GM19438 (cell line): ENCODE data around the gene PLD6.

Experiments used
- ATAC-seq: cut with Tn5 transposase; IDR thresholded peaks from one replicate; pipeline ENCODE4 v1.9.1; 2021; ENCODE audit warnings: low read depth; ENCODE audit not compliant: unreplicated experiment

Gene PLD6

GRCh38 chr17:17180141-17180603 is 26.0 kb downstream of the PLD6 start:
- no peak for ATAC-seq

- no peak for ATAC-seq
Observed at GRCh38 chr17:17179371-17179827, 26.7 kb downstream of the PLD6 start.

GRCh38 chr17:17177176-17177575 is 29.0 kb downstream of the PLD6 start:
- ATAC-seq = no peak

GRCh38 chr17:17176341-17176740 is 29.8 kb downstream of the PLD6 start:
- ATAC-seq = no peak

- ATAC-seq = no peak
Observed at GRCh38 chr17:17175917-17176316, 30.2 kb downstream of the PLD6 start.

- ATAC-seq = no peak
Observed at GRCh38 chr17:17175340-17175739, 30.8 kb downstream of the PLD6 start.

DNA sequence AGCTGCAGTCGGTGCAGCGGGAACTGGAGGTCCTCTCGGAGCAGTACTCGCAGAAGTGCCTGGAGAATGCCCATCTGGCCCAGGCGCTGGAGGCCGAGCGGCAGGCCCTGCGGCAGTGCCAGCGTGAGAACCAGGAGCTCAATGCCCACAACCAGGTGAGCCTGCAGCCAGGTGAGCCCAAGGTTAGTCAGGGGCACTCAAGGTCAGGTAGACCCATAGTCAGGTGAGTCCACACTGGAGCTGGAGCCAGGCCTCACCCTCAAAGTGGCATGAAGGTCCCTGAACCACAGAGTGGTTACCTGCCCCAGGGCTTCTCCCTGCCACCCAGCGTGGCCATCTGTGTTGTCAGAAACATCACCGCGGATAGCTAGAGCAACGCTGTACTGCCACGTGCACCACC is 32.2 kb downstream of the PLD6 start:
- no peak for ATAC-seq

- no peak for ATAC-seq
Observed at GRCh38 chr17:17172990-17173389, 33.1 kb downstream of the PLD6 start.

GRCh38 chr17:17172001-17172939 is 33.9 kb downstream of the PLD6 start:
- no peak for ATAC-seq

GRCh38 chr17:17171186-17171585 is 34.9 kb downstream of the PLD6 start:
- ATAC-seq = no peak

DNA sequence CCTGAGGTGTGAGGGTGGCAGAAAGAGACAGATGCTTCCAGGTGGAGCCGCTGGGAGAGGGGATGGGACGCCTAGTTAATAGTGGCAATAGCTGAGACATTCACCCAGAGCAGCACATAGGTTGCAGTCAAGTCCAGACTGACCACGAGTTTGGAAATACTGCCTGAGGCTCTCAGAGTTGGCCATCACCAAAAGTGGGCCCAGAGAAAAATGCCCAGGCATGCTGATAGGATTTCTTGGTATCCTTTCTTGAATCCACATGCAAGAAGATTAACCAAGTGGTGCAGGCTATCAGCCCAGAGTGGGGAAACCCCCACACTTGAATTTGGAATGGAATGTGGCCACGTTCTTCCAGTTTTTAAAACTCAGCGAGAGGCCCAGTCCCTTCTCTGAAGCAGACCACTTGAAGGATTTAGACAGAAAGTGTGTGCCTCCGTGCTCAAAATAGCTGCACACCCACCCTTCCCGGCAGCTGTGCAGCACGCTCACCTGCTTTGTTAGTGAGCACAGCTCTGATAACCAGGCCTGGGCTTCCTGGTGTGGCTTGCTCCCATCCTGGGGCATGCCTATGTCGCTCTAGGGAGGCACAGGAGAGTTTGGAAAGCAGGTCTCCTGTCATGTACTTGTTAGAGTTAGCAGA is 35.7 kb downstream of the PLD6 start:
- ATAC-seq = no peak

DNA sequence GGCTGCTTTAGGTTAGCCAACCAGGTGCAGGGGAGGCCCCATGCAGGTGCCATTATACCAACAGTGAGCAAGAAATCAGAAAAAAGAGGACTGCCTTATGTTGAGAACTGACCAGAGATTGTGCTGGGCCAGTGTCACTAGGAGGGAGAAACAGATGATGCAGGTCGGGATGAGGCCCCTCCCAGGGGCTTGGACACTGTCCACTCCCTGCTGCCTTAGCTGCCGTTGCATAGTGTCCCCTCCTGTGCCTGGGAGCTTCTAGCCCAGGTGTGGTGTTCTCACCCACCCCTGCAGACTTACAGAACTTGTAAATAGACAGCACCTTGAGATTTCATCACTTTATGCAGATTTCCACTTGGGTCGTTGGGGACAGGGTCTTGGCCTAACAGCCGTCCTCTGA is 36.7 kb downstream of the PLD6 start:
- ATAC-seq = no peak

GRCh38 chr17:17168401-17168800 is 37.7 kb downstream of the PLD6 start:
- ATAC-seq = no peak

- ATAC-seq = no peak
Observed at GRCh38 chr17:17167986-17168385, 38.1 kb downstream of the PLD6 start.

- no peak for ATAC-seq
Observed at GRCh38 chr17:17167356-17167755, 38.8 kb downstream of the PLD6 start.

DNA sequence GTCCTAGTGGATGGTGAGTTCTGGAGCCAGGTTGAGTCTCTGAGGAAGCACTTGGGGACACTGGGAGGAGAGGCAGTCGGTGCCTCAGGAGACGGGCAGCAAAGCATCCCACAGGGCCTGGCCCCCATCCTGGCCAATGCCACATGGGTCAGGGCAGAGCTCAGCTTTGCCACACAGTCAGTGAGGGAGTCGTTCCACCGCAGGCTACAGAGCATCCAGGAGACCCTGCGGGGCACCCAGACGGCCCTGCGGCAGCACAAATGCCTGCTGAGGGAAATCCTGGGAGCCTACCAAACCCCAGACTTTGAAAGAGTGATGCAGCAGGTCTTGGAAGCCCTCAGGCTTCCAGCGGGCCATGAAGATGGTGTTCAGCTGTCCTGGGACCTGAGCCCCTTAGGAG is 39.7 kb downstream of the PLD6 start:
- ATAC-seq = no peak

DNA sequence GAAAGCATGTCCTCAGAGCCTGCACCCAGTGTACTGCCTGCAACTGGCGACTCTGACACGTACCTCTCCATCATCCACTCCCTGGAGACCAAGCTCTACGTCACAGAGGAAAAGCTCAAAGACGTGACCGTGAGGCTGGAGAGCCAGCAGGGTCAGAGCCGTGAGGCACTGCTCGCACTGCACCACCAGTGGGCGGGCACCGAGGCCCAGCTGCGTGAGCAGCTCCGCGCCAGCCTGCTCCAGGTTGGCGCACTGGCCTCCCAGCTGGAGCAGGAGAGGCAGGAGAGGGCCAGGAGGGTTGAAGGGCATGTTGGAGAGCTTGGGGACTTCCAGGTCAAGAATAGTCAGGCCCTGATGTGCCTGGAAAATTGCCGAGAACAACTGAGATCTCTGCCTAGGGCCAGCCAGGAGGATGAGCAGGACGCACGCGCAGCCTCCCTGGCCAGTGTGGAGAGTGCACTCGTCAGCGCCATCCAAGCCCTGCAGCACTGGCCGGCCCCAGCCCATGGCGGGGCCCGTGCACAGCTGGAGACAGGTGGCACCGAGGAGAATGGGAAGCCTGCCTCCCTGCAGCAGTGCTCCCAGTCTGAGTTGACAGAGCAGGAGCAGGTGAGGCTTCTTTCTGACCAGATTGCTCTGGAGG is 40.3 kb downstream of the PLD6 start:
- no peak for ATAC-seq

DNA sequence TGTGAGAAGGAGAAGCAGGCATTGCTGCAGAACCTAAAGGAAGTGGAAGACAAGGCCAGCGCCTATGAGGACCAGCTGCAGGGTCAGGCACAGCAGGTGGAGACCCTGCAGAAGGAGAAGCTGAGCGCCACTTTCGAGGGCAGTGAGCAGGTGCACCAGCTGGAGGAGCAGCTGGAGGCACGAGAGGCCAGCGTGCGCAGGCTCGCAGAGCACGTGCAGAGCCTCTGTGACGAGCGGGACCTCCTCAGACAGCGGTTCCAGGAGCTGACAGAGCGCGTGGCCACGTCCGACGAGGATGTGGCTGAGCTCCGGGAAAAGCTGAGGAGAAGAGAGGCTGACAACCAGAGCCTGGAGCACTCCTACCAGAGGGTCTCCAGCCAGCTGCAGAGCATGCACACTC is 41.5 kb downstream of the PLD6 start:
- ATAC-seq = no peak

GRCh38 chr17:17164156-17164555 is 42.0 kb downstream of the PLD6 start:
- no peak for ATAC-seq

DNA sequence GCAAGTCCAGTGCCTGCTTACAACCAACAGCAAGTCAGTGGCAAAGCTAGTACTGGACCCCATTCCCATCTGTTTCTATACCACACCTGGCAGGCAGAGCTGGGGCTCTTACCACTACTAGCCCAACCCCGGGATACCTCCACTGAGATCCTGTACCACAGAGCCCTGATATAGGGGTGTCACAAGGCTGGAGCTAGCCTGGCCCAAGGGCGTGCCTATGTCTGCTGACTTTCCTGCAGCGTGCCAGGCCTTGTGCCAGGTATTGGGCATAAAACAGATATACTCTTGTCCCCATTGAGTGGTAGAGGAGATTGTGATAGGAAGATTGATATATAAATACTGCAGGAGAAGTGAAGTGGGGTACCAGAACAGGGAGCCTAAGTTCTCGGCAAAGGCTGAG is 44.4 kb downstream of the PLD6 start:
- ATAC-seq = no peak

DNA sequence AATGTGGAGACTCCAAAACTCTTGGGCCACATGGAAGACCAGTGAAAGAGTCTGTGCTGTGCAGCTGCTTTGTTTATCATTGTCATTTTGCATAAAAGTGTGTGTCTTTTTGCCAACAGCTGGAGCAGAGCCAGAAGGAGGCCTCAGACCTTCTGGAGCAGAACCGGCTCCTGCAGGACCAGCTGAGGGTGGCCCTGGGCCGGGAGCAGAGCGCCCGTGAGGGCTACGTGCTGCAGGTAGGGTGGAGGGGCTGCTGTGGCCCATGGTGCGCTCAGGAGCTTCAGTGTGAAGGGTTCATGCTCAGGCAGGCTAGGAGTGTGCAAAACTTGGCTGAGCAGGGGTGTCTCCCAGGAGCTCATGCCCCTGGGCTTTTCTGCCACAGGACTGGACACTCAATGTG is 45.0 kb downstream of the PLD6 start:
- no peak for ATAC-seq
